Measurements from ENCODE around the gene CWC27. TPM values are rescaled to one million over a fixed set of nuclear protein-coding genes. Genes with fewer than 3 reads are reported as not detected.

The CWC27 gene
- total and polyA plus RNA-seq, 2 donors from 2014 or later, result 16.5 to 17.3 TPM

DNA sequence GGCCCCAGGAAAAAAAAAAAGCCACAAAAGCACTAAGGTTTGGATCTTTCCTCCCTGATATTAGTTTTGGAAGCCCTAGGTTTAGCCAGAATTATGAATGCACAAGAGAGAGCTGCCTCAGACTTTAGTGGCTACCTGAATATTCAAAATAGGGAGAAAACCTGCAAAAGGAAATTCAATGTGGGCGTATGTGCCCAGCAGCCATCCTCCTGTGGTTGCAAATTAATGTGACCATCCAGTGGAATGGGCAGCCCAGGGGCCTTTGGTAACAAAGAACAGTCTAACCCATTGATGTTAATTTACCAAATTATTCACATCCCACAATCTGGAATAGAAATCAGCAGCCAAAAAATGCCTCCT lies 298.4 kb downstream of the CWC27 start:
- intact Hi-C loops (cut with DNase I), result no loop called here
- H3K36me3 ChIP-seq (ENCODE audit: control insufficient read depth in 2 of 3, insufficient read depth in 3 of 3, low read length in 3 of 3), result no peaks in the 10 kb centered on the region
- no peak overlapping the region for H3K27ac ChIP-seq (ENCODE audit: low read depth in 2 of 2, low read length in 2 of 2)
- no peaks in the 10 kb centered on the region for H3K4me1 ChIP-seq (ENCODE audit: control insufficient read depth in 2 of 3, insufficient read depth in 2 of 3, low read depth in 1 of 3, low read length in 3 of 3)
- no peaks in the 10 kb centered on the region for H3K9me3 ChIP-seq (ENCODE audit: control insufficient read depth in 2 of 3, insufficient read depth in 1 of 3, low read length in 3 of 3)
- no peaks in the 10 kb centered on the region for H3K27me3 ChIP-seq (ENCODE audit: control insufficient read depth, insufficient read depth, low read length)
- no peak overlapping the region for H3K4me3 ChIP-seq (ENCODE audit: low read length in 3 of 3)
- FAIRE-seq (no peak), DNase-seq (no peak)
- TF ChIP-seq, protein P1, sequence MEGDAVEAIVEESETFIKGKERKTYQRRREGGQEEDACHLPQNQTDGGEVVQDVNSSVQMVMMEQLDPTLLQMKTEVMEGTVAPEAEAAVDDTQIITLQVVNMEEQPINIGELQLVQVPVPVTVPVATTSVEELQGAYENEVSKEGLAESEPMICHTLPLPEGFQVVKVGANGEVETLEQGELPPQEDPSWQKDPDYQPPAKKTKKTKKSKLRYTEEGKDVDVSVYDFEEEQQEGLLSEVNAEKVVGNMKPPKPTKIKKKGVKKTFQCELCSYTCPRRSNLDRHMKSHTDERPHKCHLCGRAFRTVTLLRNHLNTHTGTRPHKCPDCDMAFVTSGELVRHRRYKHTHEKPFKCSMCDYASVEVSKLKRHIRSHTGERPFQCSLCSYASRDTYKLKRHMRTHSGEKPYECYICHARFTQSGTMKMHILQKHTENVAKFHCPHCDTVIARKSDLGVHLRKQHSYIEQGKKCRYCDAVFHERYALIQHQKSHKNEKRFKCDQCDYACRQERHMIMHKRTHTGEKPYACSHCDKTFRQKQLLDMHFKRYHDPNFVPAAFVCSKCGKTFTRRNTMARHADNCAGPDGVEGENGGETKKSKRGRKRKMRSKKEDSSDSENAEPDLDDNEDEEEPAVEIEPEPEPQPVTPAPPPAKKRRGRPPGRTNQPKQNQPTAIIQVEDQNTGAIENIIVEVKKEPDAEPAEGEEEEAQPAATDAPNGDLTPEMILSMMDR (IDR thresholded peaks at IDR 0.05; ENCODE audit: borderline replicate concordance, extremely low read depth, insufficient read depth), result no peak
- H3K9ac ChIP-seq (ENCODE audit: low read length in 3 of 3), result no peak overlapping the region

Other genes with a start within 250 kb of the CWC27 start
- not detected for gene SHISAL2B, start 78.4 kb upstream of the CWC27 start, total RNA-seq
- not detected for gene SHISAL2B, start 78.4 kb upstream of the CWC27 start, polyA plus RNA-seq (ENCODE audit: insufficient read depth, low read depth, low replicate concordance)
- 16.8 TPM for gene SREK1IP1, start 239 bp upstream of the CWC27 start, total RNA-seq
- gene SREK1IP1, start 239 bp upstream of the CWC27 start, polyA plus RNA-seq (ENCODE audit: insufficient read depth, low read depth, low replicate concordance), result 21.8 TPM

Measured in kidney (tissue), 14 donors.